ENCODE results near the gene LRRC28. TPM values are rescaled to one million over a fixed set of nuclear protein-coding genes. Genes with fewer than 3 reads are reported as not detected.

LRRC28 gene
- polyA plus RNA-seq, 1 of the 3 experiments (the other 2 are of a cell fraction) = 15.2 TPM

GRCh38 chr15:99359769-99360168, 108.5 kb downstream of the LRRC28 start:
- Histone ChIP-seq H3K4me2 (no peak overlapping the region), H2AFZ (ENCODE audit: low read depth) (no peak overlapping the region), H3K4me3 (ENCODE audit: low read depth in 2 of 2, low read length in 1 of 2) (no peak overlapping the region), H3K27me3 (ENCODE audit: insufficient read depth) (no peaks in the 10 kb centered on the region), H3K36me3 (replicated peaks in 1 of 2; ENCODE audit: control insufficient read depth in 1 of 2, insufficient read depth in 2 of 2, low read length in 1 of 2) (peaks cover 11 to 18% of the 10 kb centered on the region in 2 experiments), H3K27ac (ENCODE audit: low read depth in 2 of 2, low read length in 1 of 2) (no peak overlapping the region), H3K9me3 (no peaks in the 10 kb centered on the region), H3K4me1 (ENCODE audit: control insufficient read depth in 1 of 2, insufficient read depth in 2 of 2, low read depth in 1 of 2, low read length in 1 of 2) (no peaks in the 10 kb centered on the region), H3K79me2 (ENCODE audit: insufficient read depth) (no peaks in the 10 kb centered on the region), H3K9ac (no peak overlapping the region), H3K9me2 (no peaks in the 10 kb centered on the region; the same call in 1 of the 2 replicates), H4K20me1 (ENCODE audit: insufficient read depth) (no peaks in the 10 kb centered on the region), H3F3A (replicated peaks; ENCODE audit: insufficient read depth) (no peaks in the 10 kb centered on the region)
- POLR2A ChIA-PET = no interaction called here
- 79% methylated on average over 2 of the region's 2 CpGs for WGBS (ENCODE audit: low lambda C conversion rate)
- CTCF ChIA-PET = interaction anchor here (1.9 kb wide), 1 partner anchor 344 kb away, joined by 5 read pairs; no protein-coding TSS in a partner anchor
- no peak for TF ChIP-seq PBX3 (IDR thresholded peaks at IDR 0.05)
- no peak for TF ChIP-seq EP300 (IDR thresholded peaks at IDR 0.05; ENCODE audit: borderline replicate concordance in 1 of 2, low read depth in 1 of 2, low read length in 1 of 2)
- TF ChIP-seq POLR2AphosphoS5 (IDR thresholded peaks at IDR 0.05; ENCODE audit: low read depth, low read length) = no peak
- no peak for TF ChIP-seq FOXJ3 (CRISPR knock-in tag; IDR thresholded peaks at IDR 0.05)
- TF ChIP-seq MEF2A (IDR thresholded peaks at IDR 0.05; ENCODE audit: borderline replicate concordance, low read depth) = no peak
- TF ChIP-seq, protein P1, sequence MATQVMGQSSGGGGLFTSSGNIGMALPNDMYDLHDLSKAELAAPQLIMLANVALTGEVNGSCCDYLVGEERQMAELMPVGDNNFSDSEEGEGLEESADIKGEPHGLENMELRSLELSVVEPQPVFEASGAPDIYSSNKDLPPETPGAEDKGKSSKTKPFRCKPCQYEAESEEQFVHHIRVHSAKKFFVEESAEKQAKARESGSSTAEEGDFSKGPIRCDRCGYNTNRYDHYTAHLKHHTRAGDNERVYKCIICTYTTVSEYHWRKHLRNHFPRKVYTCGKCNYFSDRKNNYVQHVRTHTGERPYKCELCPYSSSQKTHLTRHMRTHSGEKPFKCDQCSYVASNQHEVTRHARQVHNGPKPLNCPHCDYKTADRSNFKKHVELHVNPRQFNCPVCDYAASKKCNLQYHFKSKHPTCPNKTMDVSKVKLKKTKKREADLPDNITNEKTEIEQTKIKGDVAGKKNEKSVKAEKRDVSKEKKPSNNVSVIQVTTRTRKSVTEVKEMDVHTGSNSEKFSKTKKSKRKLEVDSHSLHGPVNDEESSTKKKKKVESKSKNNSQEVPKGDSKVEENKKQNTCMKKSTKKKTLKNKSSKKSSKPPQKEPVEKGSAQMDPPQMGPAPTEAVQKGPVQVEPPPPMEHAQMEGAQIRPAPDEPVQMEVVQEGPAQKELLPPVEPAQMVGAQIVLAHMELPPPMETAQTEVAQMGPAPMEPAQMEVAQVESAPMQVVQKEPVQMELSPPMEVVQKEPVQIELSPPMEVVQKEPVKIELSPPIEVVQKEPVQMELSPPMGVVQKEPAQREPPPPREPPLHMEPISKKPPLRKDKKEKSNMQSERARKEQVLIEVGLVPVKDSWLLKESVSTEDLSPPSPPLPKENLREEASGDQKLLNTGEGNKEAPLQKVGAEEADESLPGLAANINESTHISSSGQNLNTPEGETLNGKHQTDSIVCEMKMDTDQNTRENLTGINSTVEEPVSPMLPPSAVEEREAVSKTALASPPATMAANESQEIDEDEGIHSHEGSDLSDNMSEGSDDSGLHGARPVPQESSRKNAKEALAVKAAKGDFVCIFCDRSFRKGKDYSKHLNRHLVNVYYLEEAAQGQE (IDR thresholded peaks at IDR 0.05; ENCODE audit: low read depth, low read length) = no peak
- no peak for TF ChIP-seq MXI1 (IDR thresholded peaks at IDR 0.05; ENCODE audit: low read depth, low read length)
- TF ChIP-seq SMC3 (IDR thresholded peaks at IDR 0.05; ENCODE audit: low read depth, low read length) = no peak
- no peak for TF ChIP-seq GATA2 (CRISPR knock-in tag; IDR thresholded peaks at IDR 0.05)
- no peak for TF ChIP-seq CHD2 (IDR thresholded peaks at IDR 0.05; ENCODE audit: low read length, partially characterized antibody)
- TF ChIP-seq RAD21 (IDR thresholded peaks at IDR 0.05; ENCODE audit: low read length) = no peak
- TF ChIP-seq, protein P2, sequence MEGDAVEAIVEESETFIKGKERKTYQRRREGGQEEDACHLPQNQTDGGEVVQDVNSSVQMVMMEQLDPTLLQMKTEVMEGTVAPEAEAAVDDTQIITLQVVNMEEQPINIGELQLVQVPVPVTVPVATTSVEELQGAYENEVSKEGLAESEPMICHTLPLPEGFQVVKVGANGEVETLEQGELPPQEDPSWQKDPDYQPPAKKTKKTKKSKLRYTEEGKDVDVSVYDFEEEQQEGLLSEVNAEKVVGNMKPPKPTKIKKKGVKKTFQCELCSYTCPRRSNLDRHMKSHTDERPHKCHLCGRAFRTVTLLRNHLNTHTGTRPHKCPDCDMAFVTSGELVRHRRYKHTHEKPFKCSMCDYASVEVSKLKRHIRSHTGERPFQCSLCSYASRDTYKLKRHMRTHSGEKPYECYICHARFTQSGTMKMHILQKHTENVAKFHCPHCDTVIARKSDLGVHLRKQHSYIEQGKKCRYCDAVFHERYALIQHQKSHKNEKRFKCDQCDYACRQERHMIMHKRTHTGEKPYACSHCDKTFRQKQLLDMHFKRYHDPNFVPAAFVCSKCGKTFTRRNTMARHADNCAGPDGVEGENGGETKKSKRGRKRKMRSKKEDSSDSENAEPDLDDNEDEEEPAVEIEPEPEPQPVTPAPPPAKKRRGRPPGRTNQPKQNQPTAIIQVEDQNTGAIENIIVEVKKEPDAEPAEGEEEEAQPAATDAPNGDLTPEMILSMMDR (IDR thresholded peaks at IDR 0.05) = no peak
- no peak for TF ChIP-seq FOSL2 (IDR thresholded peaks at IDR 0.05; ENCODE audit: borderline replicate concordance, low read depth)
- no peak for TF ChIP-seq NFIC (IDR thresholded peaks at IDR 0.05; ENCODE audit: borderline replicate concordance)
- no peak for TF ChIP-seq JUND (IDR thresholded peaks at IDR 0.05)
- no peak for TF ChIP-seq RXRA (IDR thresholded peaks at IDR 0.05; ENCODE audit: borderline replicate concordance, low read depth)
- no peak for TF ChIP-seq TAF1 (IDR thresholded peaks at IDR 0.05; ENCODE audit: borderline replicate concordance, low read depth, low read length)
- no peak for DNase-seq
